Measurements from ENCODE around the gene RNASE13.

Gene RNASE13, protein sequence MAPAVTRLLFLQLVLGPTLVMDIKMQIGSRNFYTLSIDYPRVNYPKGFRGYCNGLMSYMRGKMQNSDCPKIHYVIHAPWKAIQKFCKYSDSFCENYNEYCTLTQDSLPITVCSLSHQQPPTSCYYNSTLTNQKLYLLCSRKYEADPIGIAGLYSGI

DNA sequence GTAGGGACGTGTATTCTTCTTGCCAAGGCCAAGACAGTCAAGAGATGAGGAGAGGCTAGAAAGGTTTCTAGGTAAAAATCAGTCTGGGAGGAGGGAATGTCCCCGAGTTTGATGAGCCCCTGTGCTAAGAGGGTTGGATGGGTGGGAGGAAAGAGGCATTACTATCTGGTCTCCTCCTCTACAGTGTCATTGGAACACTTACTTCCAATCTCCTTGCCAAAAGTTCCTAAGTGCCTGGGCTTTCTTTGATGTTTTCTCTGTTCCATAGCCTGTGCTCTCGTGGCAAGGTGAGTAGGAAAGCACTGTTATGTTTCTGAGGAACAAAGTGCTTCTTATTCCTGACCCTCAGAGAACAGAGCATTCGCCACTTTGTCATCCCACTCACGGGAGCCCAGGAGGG, at the start of gene RNASE13:
RNASE13 (minus strand) TSS at position 101 of the 400 bp plus-strand sequence. CDS start 519 bp downstream, outside the sequence.
- Histone ChIP-seq H3K4me3 (ENCODE audit: low read length) (no peak within 1 kb of the TSS), H3K36me3 (ENCODE audit: insufficient read depth, low read length) (no peaks in the 10 kb centered on the region), H3K9me3 (ENCODE audit: low read length) (no peaks in the 10 kb centered on the region), H2AFZ (ENCODE audit: low read depth, low read length) (no peak within 1 kb of the TSS), H3K27me3 (ENCODE audit: insufficient read depth, low read length) (peaks cover 48% of the 10 kb centered on the region), H3K4me1 (ENCODE audit: insufficient read depth, low read length) (peaks cover under 1% of the 10 kb centered on the region)

DNA sequence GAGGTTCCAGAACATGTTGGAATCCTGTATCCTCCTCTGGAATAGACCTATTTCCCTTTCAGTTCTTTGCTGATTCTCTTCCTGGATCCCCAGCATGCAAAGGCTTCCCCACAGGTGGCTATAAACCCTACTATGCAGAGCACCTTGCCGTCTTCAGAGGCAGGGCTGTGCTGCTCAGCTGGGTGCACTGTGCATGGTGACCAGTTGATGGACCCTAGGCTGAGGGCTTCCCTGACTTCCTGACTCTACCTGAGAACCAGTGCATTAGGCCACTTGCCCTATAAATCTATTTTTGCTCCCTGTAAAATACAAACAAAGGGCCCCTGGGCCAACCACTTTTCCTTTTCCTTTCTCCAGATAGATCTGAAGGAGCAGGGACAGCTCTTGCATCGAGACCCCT, 49.8 kb upstream of the RNASE13 start:
- Histone ChIP-seq H3K9me3 (ENCODE audit: low read length) (no peaks in the 10 kb centered on the region), H3K36me3 (ENCODE audit: insufficient read depth, low read length) (peaks cover 81% of the 10 kb centered on the region), H3K4me1 (ENCODE audit: insufficient read depth, low read length) (peaks cover 20% of the 10 kb centered on the region), H3K4me3 (ENCODE audit: low read length) (no peak overlapping the region), H3K27me3 (ENCODE audit: insufficient read depth, low read length) (no peaks in the 10 kb centered on the region), H2AFZ (ENCODE audit: low read depth, low read length) (no peak overlapping the region)

DNA sequence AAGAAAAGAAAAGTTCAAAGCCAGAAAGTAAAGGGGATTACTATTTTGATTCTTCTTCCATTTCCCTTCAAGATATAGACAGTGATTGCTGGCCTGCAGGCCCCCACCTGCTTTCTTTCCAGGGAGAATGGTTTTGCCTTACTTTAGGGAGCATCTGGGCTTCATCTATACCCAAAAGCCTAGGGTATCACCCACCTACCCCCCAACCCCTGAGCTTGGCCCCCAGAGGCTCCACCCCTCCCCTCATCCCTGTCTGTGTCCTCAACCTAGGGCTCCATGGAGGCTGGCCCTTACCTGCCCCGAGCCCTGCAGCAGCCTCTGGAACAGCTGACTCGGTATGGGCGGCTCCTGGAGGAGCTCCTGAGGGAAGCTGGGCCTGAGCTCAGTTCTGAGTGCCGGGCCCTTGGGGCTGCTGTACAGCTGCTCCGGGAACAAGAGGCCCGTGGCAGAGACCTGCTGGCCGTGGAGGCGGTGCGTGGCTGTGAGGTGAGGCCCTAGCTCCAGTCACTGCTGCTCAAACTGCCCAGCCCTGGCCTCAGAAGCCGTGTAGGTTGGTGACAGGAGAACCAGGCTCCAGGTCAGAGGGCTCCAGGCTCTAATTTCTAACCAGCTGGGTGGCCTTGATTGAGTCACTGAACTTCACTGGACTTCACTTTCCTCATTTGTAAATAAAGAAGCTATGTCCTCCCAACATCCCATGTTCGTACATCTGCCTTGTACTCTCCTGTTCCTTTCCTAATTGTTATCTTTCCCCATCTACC, 49.1 kb upstream of the RNASE13 start:
- Histone ChIP-seq H3K9me3 (ENCODE audit: low read length) (no peaks in the 10 kb centered on the region), H3K36me3 (ENCODE audit: insufficient read depth, low read length) (peaks cover 81% of the 10 kb centered on the region), H2AFZ (ENCODE audit: low read depth, low read length) (no peak overlapping the region), H3K4me1 (ENCODE audit: insufficient read depth, low read length) (peaks cover 18% of the 10 kb centered on the region), H3K27me3 (ENCODE audit: insufficient read depth, low read length) (no peaks in the 10 kb centered on the region), H3K4me3 (ENCODE audit: low read length) (no peak overlapping the region)

DNA sequence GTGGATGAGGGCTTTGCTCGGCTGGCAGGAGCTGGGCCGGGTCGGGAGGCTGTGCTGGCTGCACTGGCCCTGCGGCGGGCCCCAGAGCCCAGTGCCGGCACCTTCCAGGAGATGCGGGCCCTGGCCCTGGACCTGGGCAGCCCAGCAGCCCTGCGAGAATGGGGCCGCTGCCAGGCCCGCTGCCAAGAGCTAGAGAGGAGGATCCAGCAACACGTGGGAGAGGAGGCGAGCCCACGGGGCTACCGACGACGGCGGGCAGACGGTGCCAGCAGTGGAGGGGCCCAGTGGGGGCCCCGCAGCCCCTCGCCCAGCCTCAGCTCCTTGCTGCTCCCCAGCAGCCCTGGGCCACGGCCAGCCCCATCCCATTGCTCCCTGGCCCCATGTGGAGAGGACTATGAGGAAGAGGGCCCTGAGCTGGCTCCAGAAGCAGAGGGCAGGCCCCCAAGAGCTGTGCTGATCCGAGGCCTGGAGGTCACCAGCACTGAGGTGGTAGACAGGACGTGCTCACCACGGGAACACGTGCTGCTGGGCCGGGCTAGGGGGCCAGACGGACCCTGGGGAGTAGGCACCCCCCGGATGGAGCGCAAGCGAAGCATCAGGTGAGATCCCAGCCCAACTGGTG, 47.0 kb upstream of the RNASE13 start:
- peaks cover 92% of the 10 kb centered on the region for H3K36me3 ChIP-seq (ENCODE audit: insufficient read depth, low read length)

DNA sequence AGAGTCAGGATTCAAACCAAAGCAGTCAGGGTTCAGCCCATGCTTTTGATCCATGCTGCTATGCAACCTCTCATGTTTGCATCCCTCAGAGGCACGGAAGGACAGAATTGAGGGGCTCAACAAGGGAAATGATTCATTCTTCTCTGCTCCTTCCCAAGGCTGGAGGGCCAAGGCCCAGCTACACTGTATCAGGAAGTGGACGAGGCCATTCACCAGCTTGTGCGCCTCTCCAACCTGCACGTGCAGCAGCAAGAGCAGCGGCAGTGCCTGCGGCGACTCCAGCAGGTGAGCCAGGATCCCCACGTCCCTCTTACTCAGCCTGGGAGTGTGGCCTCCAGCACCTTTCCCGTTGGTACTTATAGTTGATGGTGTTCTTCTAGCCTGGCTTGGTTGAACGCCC, 44.1 kb upstream of the RNASE13 start:
- Histone ChIP-seq H3K4me3 (ENCODE audit: low read length) (no peak overlapping the region), H3K36me3 (ENCODE audit: insufficient read depth, low read length) (peaks cover 90% of the 10 kb centered on the region), H2AFZ (ENCODE audit: low read depth, low read length) (no peak overlapping the region), H3K27me3 (ENCODE audit: insufficient read depth, low read length) (no peaks in the 10 kb centered on the region), H3K9me3 (ENCODE audit: low read length) (no peaks in the 10 kb centered on the region), H3K4me1 (ENCODE audit: insufficient read depth, low read length) (no peaks in the 10 kb centered on the region)

More for the DNA sequence above, 47.0 kb upstream of the RNASE13 start:
- Histone ChIP-seq H2AFZ (ENCODE audit: low read depth, low read length) (no peak overlapping the region), H3K27me3 (ENCODE audit: insufficient read depth, low read length) (no peaks in the 10 kb centered on the region), H3K4me3 (ENCODE audit: low read length) (no peak overlapping the region), H3K4me1 (ENCODE audit: insufficient read depth, low read length) (peaks cover 1% of the 10 kb centered on the region), H3K9me3 (ENCODE audit: low read length) (no peaks in the 10 kb centered on the region)

DNA sequence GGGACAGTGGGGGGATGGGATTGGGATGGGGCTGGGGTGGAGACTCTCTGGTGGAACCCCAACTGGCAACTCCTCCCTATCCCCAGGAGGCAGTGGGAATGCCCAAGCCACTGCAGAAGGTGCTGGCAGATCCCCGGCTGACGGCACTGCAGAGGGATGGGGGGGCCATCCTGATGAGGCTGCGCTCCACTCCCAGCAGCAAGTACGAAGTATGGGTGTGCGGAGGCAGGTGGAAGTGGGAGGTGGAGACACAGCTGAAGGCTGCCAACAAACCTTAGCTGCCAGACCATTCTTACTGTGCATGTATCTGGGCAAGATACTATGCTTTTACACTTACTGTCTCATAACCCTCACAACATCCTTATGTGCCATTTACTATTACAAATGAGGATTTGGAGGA, 43.7 kb upstream of the RNASE13 start:
- Histone ChIP-seq H2AFZ (ENCODE audit: low read depth, low read length) (no peak overlapping the region), H3K36me3 (ENCODE audit: insufficient read depth, low read length) (peaks cover 91% of the 10 kb centered on the region), H3K4me1 (ENCODE audit: insufficient read depth, low read length) (no peaks in the 10 kb centered on the region), H3K27me3 (ENCODE audit: insufficient read depth, low read length) (no peaks in the 10 kb centered on the region), H3K4me3 (ENCODE audit: low read length) (no peak overlapping the region), H3K9me3 (ENCODE audit: low read length) (no peaks in the 10 kb centered on the region)

DNA sequence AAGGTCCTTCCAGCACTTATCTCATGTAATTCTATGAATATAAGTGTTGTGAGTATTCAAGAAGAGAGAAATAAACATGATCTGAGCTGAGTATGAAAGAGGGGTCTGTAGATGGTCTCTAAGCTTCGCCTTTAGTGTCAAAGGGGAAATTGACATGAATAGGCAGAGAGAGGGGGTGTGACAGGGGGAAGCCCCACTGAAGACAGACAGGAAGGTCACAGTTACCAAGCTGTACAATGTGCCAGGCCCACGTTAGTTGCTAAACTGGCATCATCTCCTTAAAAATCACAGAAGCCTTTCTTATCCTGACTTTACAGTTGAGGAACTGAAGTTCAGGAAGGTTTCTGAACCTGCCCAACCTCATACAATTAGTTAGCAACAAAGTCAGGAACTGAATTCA, 43.1 kb upstream of the RNASE13 start:
- H3K36me3 ChIP-seq (ENCODE audit: insufficient read depth, low read length) = peaks cover 92% of the 10 kb centered on the region
- no peak overlapping the region for H3K4me3 ChIP-seq (ENCODE audit: low read length)
- H2AFZ ChIP-seq (ENCODE audit: low read depth, low read length) = no peak overlapping the region
- H3K27me3 ChIP-seq (ENCODE audit: insufficient read depth, low read length) = no peaks in the 10 kb centered on the region
- no peaks in the 10 kb centered on the region for H3K4me1 ChIP-seq (ENCODE audit: insufficient read depth, low read length)
- no peaks in the 10 kb centered on the region for H3K9me3 ChIP-seq (ENCODE audit: low read length)

DNA sequence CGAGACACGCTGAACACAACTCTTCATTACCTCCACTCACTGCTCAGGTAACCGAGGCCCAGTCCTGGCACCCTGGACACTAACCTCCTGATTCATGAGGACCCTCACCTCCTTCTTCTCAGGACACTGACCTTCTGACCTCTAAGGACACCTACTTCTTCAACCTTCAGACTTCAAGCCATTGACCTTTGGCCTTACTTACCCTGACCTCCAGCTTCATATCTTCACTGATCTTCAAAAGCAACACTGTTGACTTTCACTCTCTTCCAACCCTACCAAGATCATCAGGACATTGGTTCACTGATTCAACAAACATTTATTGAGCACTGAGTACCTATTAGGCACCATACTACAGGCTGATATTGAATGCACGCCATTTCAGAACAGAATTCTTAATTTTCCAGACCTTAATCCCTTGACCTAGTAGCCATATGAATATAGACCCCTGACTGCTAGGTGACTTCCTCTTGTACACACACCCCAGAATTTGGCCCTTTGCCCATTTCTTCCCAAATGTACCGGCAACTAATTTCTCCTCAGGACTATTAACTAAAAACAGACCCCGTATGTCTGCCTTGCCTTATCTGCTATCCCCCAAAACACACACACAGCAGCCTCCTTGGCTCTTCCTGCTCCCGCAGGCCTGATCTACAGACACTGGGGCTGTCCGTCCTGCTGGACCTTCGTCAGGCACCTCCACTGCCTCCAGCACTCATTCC, 41.3 kb upstream of the RNASE13 start:
- no peak overlapping the region for H3K4me3 ChIP-seq (ENCODE audit: low read length)

DNA sequence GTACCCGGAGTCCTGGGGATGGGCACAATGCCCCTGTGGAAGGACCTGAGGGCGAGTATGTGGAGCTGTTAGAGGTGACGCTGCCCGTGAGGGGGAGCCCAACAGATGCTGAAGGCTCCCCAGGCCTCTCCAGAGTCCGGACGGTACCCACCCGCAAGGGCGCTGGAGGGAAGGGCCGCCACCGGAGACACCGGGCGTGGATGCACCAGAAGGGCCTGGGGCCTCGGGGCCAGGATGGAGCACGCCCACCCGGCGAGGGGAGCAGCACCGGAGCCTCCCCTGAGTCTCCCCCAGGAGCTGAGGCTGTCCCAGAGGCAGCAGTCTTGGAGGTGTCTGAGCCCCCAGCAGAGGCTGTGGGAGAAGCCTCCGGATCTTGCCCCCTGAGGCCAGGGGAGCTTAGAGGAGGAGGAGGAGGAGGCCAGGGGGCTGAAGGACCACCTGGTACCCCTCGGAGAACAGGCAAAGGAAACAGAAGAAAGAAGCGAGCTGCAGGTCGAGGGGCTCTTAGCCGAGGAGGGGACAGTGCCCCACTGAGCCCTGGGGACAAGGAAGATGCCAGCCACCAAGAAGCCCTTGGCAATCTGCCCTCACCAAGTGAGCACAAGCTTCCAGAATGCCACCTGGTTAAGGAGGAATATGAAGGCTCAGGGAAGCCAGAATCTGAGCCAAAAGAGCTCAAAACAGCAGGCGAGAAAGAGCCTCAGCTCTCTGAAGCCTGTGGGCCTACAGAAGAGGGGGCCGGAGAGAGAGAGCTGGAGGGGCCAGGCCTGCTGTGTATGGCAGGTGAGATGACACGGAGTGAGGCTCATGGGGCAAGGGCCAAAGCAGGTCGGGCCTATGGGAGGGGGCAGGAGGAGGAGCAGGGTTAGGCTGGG, 40.0 kb upstream of the RNASE13 start:
- Histone ChIP-seq H3K36me3 (ENCODE audit: insufficient read depth, low read length) (peaks cover 68% of the 10 kb centered on the region), H3K9me3 (ENCODE audit: low read length) (no peaks in the 10 kb centered on the region), H3K4me3 (ENCODE audit: low read length) (no peak overlapping the region), H2AFZ (ENCODE audit: low read depth, low read length) (no peak overlapping the region), H3K4me1 (ENCODE audit: insufficient read depth, low read length) (peaks cover 10% of the 10 kb centered on the region), H3K27me3 (ENCODE audit: insufficient read depth, low read length) (no peaks in the 10 kb centered on the region)

More for the DNA sequence above, 41.3 kb upstream of the RNASE13 start:
- no peaks in the 10 kb centered on the region for H3K9me3 ChIP-seq (ENCODE audit: low read length)
- H3K36me3 ChIP-seq (ENCODE audit: insufficient read depth, low read length) = peaks cover 80% of the 10 kb centered on the region
- peaks cover 10% of the 10 kb centered on the region for H3K4me1 ChIP-seq (ENCODE audit: insufficient read depth, low read length)
- no peak overlapping the region for H2AFZ ChIP-seq (ENCODE audit: low read depth, low read length)
- H3K27me3 ChIP-seq (ENCODE audit: insufficient read depth, low read length) = no peaks in the 10 kb centered on the region

DNA sequence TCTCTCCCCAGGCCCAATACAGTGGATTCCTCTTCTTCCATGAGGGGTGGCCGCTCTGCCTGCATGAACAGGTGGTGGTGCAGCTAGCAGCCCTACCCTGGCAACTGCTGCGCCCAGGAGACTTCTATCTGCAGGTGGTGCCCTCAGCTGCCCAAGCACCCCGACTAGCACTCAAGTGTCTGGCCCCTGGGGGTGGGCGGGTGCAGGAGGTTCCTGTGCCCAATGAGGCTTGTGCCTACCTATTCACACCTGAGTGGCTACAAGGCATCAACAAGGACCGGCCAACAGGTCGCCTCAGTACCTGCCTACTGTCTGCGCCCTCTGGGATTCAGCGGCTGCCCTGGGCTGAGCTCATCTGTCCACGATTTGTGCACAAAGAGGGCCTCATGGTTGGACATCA, 39.3 kb upstream of the RNASE13 start:
- peaks cover 11% of the 10 kb centered on the region for H3K4me1 ChIP-seq (ENCODE audit: insufficient read depth, low read length)
- H2AFZ ChIP-seq (ENCODE audit: low read depth, low read length) = no peak overlapping the region
- H3K36me3 ChIP-seq (ENCODE audit: insufficient read depth, low read length) = peaks cover 61% of the 10 kb centered on the region
- H3K4me3 ChIP-seq (ENCODE audit: low read length) = no peak overlapping the region
- no peaks in the 10 kb centered on the region for H3K27me3 ChIP-seq (ENCODE audit: insufficient read depth, low read length)
- no peaks in the 10 kb centered on the region for H3K9me3 ChIP-seq (ENCODE audit: low read length)

DNA sequence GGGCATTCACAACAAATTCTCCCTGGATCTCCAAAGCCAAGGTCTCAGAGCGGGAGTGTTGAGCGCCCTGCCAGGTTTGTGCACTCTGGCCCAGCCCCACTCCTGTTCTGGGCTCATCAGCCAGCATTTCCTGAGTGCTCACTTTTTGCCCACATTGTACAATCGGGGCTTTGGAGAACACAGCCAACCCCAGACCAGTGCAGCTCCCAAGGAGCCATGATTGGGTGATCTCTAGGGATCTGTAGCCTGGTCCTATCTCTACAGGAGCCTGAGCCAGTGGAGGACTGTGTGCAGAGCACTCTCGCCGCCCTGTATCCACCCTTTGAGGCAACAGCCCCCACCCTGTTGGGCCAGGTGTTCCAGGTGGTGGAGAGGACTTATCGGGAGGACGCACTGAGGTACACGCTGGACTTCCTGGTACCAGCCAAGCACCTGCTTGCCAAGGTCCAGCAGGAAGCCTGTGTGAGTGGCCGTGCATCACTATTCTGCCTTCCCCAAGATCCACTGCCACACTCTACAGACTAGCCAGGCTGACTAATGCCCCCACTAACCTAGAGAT, 38.3 kb upstream of the RNASE13 start:
- H3K4me1 ChIP-seq (ENCODE audit: insufficient read depth, low read length) = peaks cover 17% of the 10 kb centered on the region
- H3K36me3 ChIP-seq (ENCODE audit: insufficient read depth, low read length) = peaks cover 50% of the 10 kb centered on the region
- H3K4me3 ChIP-seq (ENCODE audit: low read length) = no peak overlapping the region
- H2AFZ ChIP-seq (ENCODE audit: low read depth, low read length) = no peak overlapping the region
- H3K9me3 ChIP-seq (ENCODE audit: low read length) = no peaks in the 10 kb centered on the region
- no peaks in the 10 kb centered on the region for H3K27me3 ChIP-seq (ENCODE audit: insufficient read depth, low read length)

DNA sequence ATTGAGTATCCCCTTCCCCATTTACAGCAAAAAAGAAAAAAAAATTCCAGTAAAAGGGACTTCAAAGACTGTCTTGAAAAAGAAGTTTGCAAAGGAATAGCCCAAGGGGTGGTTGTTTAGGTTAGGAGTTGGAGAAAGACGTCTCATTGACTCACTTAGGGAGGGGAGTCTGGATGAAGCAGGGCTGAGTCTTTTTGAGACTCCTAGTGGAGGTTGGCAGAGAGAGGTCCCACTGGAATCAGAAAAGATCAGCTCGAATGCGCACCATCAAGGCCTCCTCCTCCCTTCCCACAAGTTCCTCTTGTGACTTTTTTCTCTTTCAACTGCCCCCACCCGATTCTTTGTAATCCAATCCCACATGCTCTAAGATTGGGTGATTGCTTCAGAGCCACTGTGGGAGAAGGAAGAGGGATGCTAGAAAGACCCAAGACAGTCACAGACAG, 37.4 kb upstream of the RNASE13 start:
- H3K9me3 ChIP-seq (ENCODE audit: low read length) = no peaks in the 10 kb centered on the region
- no peaks in the 10 kb centered on the region for H3K27me3 ChIP-seq (ENCODE audit: insufficient read depth, low read length)
- H3K4me1 ChIP-seq (ENCODE audit: insufficient read depth, low read length) = peaks cover 17% of the 10 kb centered on the region
- no peak overlapping the region for H2AFZ ChIP-seq (ENCODE audit: low read depth, low read length)
- peak overlapping the region; percentile 85 for H3K4me3 ChIP-seq (ENCODE audit: low read length)
- peaks cover 43% of the 10 kb centered on the region for H3K36me3 ChIP-seq (ENCODE audit: insufficient read depth, low read length)
